Ishikawa (cell line): ENCODE data around the gene SMAD6.

Source experiments
- CEBPB ChIP-seq: IDR thresholded peaks from 2 replicates; pipeline ENCODE4 v1.6.1; 2012
- CREB1 ChIP-seq: IDR thresholded peaks from 2 replicates; pipeline ENCODE4 v1.6.1; 2012; ENCODE audit warnings: low read depth
- EGR1 ChIP-seq: IDR thresholded peaks from 2 replicates; pipeline ENCODE4 v1.6.1; 2012
- EP300 ChIP-seq: IDR thresholded peaks from 2 replicates; pipeline ENCODE4 v1.6.1; 2012; ENCODE audit warnings: borderline replicate concordance
- FOXM1 ChIP-seq: IDR thresholded peaks from 2 replicates; pipeline ENCODE4 v1.6.1; 2012; ENCODE audit warnings: low read depth, borderline replicate concordance
- NFIC ChIP-seq: IDR thresholded peaks from 2 replicates; pipeline ENCODE4 v1.6.1; 2012
- RAD21 ChIP-seq: IDR thresholded peaks from 2 replicates; pipeline ENCODE4 v1.6.1; 2012; ENCODE audit warnings: low read depth
- TAF1 ChIP-seq: IDR thresholded peaks from 2 replicates; pipeline ENCODE4 v1.6.1; 2012; ENCODE audit warnings: low read depth, mild to moderate bottlenecking
- TCF12 ChIP-seq: IDR thresholded peaks from 2 replicates; pipeline ENCODE4 v1.6.1; 2012; ENCODE audit warnings: low read depth
- TEAD4 ChIP-seq: IDR thresholded peaks from 2 replicates; pipeline ENCODE4 v1.6.1; 2012
- YY1 ChIP-seq: IDR thresholded peaks from 2 replicates; pipeline ENCODE4 v1.6.1; 2012; ENCODE audit warnings: low read depth
- ZBTB7A ChIP-seq: IDR thresholded peaks from 2 replicates; pipeline ENCODE4 v1.6.1; 2012; ENCODE audit warnings: low read depth
- TF ChIP-seq, protein P1 (sequence below): IDR thresholded peaks from 2 replicates; pipeline ENCODE4 v1.6.1; 2012; ENCODE audit warnings: low read depth, mild to moderate bottlenecking
- TF ChIP-seq, protein P2 (sequence below): IDR thresholded peaks from 2 replicates; pipeline ENCODE4 v1.6.1; 2012
- TF ChIP-seq, protein P3 (sequence below): IDR thresholded peaks from 2 replicates; pipeline ENCODE4 v1.6.1; 2012

Gene SMAD6

DNA sequence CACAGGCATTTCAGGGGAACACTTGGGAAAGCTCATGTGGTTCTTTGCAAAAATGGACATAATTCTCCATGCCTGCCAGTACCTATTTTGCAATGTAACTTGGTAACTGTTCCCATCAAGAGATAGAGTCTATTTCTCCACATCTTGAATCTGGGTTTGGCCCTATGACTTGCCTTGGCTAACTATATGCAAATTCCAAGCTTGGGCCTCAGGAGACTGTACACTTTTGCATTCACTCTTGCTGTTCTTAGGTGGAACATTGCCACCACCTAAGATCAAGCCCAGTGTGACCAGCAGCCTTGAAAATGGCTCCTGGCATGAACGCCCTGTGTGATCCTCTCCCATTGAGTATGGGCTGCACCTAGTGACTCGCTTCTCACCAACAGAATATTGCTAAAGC, 19.8 kb upstream of the SMAD6 start:
- TF ChIP-seq EGR1 (no peak), RAD21 (no peak), NFIC (no peak), TAF1 (no peak), ZBTB7A (no peak), FOXM1 (no peak), CEBPB (no peak), YY1 (no peak), EP300 (no peak), TCF12 (no peak), TEAD4 (no peak), CREB1 (no peak)
- TF ChIP-seq, protein P1, sequence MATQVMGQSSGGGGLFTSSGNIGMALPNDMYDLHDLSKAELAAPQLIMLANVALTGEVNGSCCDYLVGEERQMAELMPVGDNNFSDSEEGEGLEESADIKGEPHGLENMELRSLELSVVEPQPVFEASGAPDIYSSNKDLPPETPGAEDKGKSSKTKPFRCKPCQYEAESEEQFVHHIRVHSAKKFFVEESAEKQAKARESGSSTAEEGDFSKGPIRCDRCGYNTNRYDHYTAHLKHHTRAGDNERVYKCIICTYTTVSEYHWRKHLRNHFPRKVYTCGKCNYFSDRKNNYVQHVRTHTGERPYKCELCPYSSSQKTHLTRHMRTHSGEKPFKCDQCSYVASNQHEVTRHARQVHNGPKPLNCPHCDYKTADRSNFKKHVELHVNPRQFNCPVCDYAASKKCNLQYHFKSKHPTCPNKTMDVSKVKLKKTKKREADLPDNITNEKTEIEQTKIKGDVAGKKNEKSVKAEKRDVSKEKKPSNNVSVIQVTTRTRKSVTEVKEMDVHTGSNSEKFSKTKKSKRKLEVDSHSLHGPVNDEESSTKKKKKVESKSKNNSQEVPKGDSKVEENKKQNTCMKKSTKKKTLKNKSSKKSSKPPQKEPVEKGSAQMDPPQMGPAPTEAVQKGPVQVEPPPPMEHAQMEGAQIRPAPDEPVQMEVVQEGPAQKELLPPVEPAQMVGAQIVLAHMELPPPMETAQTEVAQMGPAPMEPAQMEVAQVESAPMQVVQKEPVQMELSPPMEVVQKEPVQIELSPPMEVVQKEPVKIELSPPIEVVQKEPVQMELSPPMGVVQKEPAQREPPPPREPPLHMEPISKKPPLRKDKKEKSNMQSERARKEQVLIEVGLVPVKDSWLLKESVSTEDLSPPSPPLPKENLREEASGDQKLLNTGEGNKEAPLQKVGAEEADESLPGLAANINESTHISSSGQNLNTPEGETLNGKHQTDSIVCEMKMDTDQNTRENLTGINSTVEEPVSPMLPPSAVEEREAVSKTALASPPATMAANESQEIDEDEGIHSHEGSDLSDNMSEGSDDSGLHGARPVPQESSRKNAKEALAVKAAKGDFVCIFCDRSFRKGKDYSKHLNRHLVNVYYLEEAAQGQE: no peak
- TF ChIP-seq, protein P2, sequence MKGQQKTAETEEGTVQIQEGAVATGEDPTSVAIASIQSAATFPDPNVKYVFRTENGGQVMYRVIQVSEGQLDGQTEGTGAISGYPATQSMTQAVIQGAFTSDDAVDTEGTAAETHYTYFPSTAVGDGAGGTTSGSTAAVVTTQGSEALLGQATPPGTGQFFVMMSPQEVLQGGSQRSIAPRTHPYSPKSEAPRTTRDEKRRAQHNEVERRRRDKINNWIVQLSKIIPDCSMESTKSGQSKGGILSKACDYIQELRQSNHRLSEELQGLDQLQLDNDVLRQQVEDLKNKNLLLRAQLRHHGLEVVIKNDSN: no peak
- TF ChIP-seq, protein P3, sequence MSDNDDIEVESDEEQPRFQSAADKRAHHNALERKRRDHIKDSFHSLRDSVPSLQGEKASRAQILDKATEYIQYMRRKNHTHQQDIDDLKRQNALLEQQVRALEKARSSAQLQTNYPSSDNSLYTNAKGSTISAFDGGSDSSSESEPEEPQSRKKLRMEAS: no peak

DNA sequence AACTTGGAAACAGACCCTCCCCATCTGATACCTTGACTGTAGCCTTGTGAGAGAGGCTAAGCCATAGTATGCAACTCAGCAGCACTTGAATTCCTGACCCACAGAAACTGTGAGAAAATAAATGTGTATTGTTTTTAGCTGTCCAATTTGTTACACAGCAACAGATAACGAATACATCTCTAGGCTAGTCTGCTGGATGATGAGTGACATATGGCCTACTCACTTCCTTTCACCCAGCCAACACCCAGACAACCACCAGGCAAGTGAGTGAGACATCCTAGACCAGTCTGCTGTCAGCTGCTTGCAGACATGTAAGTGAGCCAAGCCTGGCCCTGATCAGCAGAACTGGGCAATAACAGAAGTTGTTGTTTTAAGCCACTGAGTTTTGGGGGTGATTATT, 19.2 kb upstream of the SMAD6 start:
- TF ChIP-seq TAF1: no peak
- TF ChIP-seq EP300: no peak
- TF ChIP-seq, protein P2: no peak
- no peak for TF ChIP-seq EGR1
- TF ChIP-seq, protein P1: no peak
- no peak for TF ChIP-seq ZBTB7A
- TF ChIP-seq, protein P3: no peak
- no peak for TF ChIP-seq CREB1
- no peak for TF ChIP-seq FOXM1
- no peak for TF ChIP-seq YY1
- TF ChIP-seq TCF12: no peak
- no peak for TF ChIP-seq NFIC

DNA sequence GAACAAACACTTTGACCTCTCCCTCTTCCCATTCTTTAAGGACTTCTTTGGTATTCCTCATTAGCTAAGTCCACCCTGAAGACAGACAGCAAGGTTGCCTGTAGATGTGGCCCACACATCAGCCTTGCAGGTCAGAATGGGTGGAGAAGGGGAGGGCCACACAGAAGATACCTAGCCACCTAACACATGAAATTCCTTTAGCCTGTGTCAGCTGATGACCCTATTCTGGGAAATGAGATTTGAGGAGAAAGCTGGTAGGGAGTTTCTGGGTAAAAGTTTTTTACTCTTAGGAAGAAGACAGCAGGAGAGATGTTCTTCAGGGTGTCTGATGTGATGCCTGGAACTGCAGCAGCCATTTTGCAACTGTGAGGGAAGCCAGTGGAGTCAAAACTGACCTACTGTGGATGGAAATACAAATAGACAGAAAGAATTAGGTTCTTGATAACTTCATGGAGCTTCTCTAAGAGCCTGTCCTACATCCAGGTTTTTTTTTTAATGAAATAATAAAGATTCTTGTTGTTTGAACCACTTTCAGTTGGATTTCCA, 17.8 kb upstream of the SMAD6 start:
- TF ChIP-seq, protein P2: no peak
- no peak for TF ChIP-seq EGR1
- TF ChIP-seq ZBTB7A: no peak
- TF ChIP-seq FOXM1: no peak
- TF ChIP-seq, protein P1: no peak

DNA sequence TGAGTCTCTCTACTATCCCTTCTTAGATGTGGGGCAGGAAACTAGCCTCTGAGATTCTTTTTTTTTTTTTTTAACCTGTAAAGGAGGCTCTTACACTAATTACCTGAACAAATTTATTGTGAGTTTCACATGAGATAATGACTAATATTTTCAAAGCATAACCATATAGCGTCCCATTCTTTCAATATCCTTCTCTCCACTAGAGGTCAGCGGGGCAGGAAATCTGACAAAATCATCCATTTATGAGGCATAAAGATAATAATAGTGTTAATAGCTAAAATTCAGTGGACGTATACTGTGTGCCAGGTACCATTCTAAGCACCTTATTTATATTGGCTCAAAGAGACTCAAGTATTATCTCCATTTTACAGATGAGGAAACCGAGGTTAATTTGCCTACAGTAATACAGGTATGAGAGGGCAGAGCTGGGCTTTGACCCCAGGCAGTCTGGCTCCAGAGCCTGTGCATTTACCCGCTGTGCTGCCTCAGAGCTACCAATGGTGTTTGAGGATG, 16.3 kb upstream of the SMAD6 start:
- TF ChIP-seq, protein P2: no peak
- peak; percentile 28; the same call in 1 of the 2 replicates for TF ChIP-seq RAD21
